Measurements from ENCODE around the gene ERCC6.

GRCh38 chr10:49518566-49518965 lies 20.4 kb downstream of the ERCC6 start:
- no peak for TF ChIP-seq CTCF (IDR thresholded peaks at IDR 0.05; ENCODE audit: insufficient read depth, low read length)
- TF ChIP-seq POLR2AphosphoS5 (IDR thresholded peaks at IDR 0.05; ENCODE audit: low read depth), result no peak
- TF ChIP-seq, protein P1, sequence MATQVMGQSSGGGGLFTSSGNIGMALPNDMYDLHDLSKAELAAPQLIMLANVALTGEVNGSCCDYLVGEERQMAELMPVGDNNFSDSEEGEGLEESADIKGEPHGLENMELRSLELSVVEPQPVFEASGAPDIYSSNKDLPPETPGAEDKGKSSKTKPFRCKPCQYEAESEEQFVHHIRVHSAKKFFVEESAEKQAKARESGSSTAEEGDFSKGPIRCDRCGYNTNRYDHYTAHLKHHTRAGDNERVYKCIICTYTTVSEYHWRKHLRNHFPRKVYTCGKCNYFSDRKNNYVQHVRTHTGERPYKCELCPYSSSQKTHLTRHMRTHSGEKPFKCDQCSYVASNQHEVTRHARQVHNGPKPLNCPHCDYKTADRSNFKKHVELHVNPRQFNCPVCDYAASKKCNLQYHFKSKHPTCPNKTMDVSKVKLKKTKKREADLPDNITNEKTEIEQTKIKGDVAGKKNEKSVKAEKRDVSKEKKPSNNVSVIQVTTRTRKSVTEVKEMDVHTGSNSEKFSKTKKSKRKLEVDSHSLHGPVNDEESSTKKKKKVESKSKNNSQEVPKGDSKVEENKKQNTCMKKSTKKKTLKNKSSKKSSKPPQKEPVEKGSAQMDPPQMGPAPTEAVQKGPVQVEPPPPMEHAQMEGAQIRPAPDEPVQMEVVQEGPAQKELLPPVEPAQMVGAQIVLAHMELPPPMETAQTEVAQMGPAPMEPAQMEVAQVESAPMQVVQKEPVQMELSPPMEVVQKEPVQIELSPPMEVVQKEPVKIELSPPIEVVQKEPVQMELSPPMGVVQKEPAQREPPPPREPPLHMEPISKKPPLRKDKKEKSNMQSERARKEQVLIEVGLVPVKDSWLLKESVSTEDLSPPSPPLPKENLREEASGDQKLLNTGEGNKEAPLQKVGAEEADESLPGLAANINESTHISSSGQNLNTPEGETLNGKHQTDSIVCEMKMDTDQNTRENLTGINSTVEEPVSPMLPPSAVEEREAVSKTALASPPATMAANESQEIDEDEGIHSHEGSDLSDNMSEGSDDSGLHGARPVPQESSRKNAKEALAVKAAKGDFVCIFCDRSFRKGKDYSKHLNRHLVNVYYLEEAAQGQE (IDR thresholded peaks at IDR 0.05; ENCODE audit: insufficient replicate concordance, low read depth), result no peak
- TF ChIP-seq SPI1 (IDR thresholded peaks at IDR 0.05; ENCODE audit: borderline replicate concordance, low read depth), result no peak

All from HL-60 (cell line).